Thyroid gland (tissue), 4 donors: ENCODE data around the gene VSNL1.

ENCODE experiments used
- CTCF ChIP-seq, 6 experiments: fragments of 200-600 bp in 3 of 6; fragments of 450-650 bp in 3 of 6; sonication (generic) in 3 of 6; IDR thresholded peaks; one replicate each; pipeline ENCODE4 v1.5.1; 2016 to 2019; ENCODE audit warnings: antibody characterized with exemption in 6 of 6, mild to moderate bottlenecking in 2 of 6, inconsistent platforms in 1 of 6, moderate library complexity in 1 of 6
- POLR2A ChIP-seq, 2 donors: fragments of 450-650 bp; IDR thresholded peaks; one replicate each; pipeline ENCODE4 v1.6.1; 2017; ENCODE audit warnings: antibody characterized with exemption in 2 of 2, mild to moderate bottlenecking in 2 of 2, moderate library complexity in 1 of 2

- TF ChIP-seq POLR2A (IDR thresholded peaks at IDR 0.05) (no peak), CTCF (IDR thresholded peaks at IDR 0.05) (no peak)
Measured at GRCh38 chr2:17592731-17593409, 52.4 kb downstream of the VSNL1 start.
